ENCODE results near the gene GRM5. TPM values are rescaled to one million over a fixed set of nuclear protein-coding genes. Genes with fewer than 3 reads are reported as not detected.
"Not testable (repeated sequence)": the region's sequence is repeated elsewhere in the genome, so short reads cannot be mapped to it uniquely, and the experiment has no call there.

Gene GRM5
- total and polyA plus RNA-seq, 2 donors (not counting 1 experiment from before 2014, with no cell fraction given): not detected

DNA sequence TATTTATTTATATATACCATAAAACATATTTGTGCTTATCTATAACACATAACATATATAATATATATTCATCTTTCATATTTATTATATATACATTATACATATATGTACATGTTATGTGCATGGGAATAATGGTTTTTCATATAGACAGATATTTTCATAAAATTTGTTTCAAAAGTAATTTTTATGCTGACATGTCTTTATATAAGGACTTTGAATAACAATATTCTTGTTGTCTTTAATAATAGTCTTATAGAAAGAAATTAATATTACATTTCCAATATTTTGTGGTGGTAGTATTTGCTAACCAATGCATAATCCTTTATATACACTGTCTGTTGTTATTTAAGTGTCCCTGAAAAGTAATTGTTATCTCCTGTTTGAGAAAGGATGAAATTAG is 49.6 kb downstream of the GRM5 start:
- DNase-seq: no peak
- ChIA-PET CTCF (no interaction called here), POLR2A (no interaction called here)
- Histone ChIP-seq H3K9ac (ENCODE audit: low read length) (no peak overlapping the region), H3K27me3 (replicated peaks in 1 of 4; ENCODE audit: control extremely low read depth in 1 of 4, control insufficient read depth in 3 of 4, insufficient read depth in 4 of 4, low read length in 3 of 4) (no peaks in the 10 kb centered on the region), H4K20me1 (ENCODE audit: control insufficient read depth, insufficient read depth, low read length, poor library complexity, severe bottlenecking) (no peaks in the 10 kb centered on the region), H3K4me3 (ENCODE audit: control extremely low read depth in 1 of 5, extremely low read depth in 1 of 5, insufficient read depth in 1 of 5, low read depth in 2 of 5, low read length in 4 of 5) (no peak overlapping the region), H3K36me3 (replicated peaks in 1 of 2; ENCODE audit: control extremely low read depth in 1 of 2, control insufficient read depth in 1 of 2, extremely low read depth in 1 of 2, insufficient read depth in 2 of 2, low read length in 1 of 2) (no peaks in the 10 kb centered on the region), H3K9me3 (ENCODE audit: control extremely low read depth in 1 of 3, control insufficient read depth in 2 of 3, insufficient read depth in 1 of 3, low read length in 2 of 3) (no peaks in the 10 kb centered on the region), H3K4me2 (replicated peaks; ENCODE audit: low read depth, low read length, poor library complexity, severe bottlenecking) (no peak overlapping the region), H3K27ac (ENCODE audit: low read length in 2 of 2) (no peak overlapping the region), H3K4me1 (ENCODE audit: control insufficient read depth in 2 of 2, insufficient read depth in 2 of 2, low read length in 2 of 2) (no peaks in the 10 kb centered on the region), H3K79me2 (ENCODE audit: control insufficient read depth, insufficient read depth, low read length) (no peaks in the 10 kb centered on the region), H2AFZ (ENCODE audit: insufficient read depth, low read depth, low read length, poor library complexity, severe bottlenecking) (no peak overlapping the region)
- H3K27me3 Mint-ChIP-seq: no peaks in the 10 kb centered on the region
- no peak overlapping the region for H3K27ac Mint-ChIP-seq
- no peak overlapping the region for H3K4me3 Mint-ChIP-seq
- H3K9me3 Mint-ChIP-seq (ENCODE audit: insufficient read depth): no peaks in the 10 kb centered on the region
- TF ChIP-seq EZH2 (IDR thresholded peaks at IDR 0.05; ENCODE audit: borderline replicate concordance, insufficient read depth, low read depth, low read length, poor library complexity, severe bottlenecking): no peak
- TF ChIP-seq, protein P1, sequence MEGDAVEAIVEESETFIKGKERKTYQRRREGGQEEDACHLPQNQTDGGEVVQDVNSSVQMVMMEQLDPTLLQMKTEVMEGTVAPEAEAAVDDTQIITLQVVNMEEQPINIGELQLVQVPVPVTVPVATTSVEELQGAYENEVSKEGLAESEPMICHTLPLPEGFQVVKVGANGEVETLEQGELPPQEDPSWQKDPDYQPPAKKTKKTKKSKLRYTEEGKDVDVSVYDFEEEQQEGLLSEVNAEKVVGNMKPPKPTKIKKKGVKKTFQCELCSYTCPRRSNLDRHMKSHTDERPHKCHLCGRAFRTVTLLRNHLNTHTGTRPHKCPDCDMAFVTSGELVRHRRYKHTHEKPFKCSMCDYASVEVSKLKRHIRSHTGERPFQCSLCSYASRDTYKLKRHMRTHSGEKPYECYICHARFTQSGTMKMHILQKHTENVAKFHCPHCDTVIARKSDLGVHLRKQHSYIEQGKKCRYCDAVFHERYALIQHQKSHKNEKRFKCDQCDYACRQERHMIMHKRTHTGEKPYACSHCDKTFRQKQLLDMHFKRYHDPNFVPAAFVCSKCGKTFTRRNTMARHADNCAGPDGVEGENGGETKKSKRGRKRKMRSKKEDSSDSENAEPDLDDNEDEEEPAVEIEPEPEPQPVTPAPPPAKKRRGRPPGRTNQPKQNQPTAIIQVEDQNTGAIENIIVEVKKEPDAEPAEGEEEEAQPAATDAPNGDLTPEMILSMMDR (IDR thresholded peaks at IDR 0.05): no peak
- intact Hi-C loops (cut with micrococcal nuclease): no loop called here
- ATAC-seq (ENCODE audit: low read depth): no peak
- H3K4me1 Mint-ChIP-seq: no peaks in the 10 kb centered on the region

DNA sequence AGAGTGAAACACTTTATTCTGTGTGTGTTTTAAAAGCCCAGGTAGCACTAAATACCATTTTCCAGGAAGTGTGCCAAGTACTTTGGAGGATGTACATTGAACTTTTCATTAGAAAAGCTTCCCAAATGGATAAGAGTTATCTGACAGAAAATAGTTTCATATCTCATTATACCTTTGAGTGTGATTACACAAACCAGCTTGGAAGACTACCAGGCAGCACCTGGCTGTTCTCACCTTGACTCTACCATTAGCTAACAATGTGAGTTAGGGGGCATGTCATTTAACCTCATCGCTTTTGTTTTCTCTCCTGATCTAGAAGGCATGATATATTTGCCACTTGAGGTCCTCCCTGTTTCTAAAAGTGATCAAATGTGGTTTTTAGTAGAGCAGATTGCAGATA is 50.2 kb downstream of the GRM5 start:
- no peaks in the 10 kb centered on the region for H3K4me1 ChIP-seq (ENCODE audit: control insufficient read depth in 2 of 2, insufficient read depth in 2 of 2, low read length in 2 of 2)
- H2AFZ ChIP-seq (ENCODE audit: insufficient read depth, low read depth, low read length, poor library complexity, severe bottlenecking): no peak overlapping the region
- Mint-ChIP-seq H3K4me3 (no peak overlapping the region), H3K4me1 (no peaks in the 10 kb centered on the region), H3K27ac (no peak overlapping the region), H3K9me3 (ENCODE audit: insufficient read depth) (no peaks in the 10 kb centered on the region), H3K27me3 (no peaks in the 10 kb centered on the region)
- intact Hi-C loops (cut with micrococcal nuclease): no loop called here
- ATAC-seq (ENCODE audit: low read depth): no peak
- H3K4me3 ChIP-seq (ENCODE audit: control extremely low read depth in 1 of 5, extremely low read depth in 1 of 5, insufficient read depth in 1 of 5, low read depth in 2 of 5, low read length in 4 of 5): no peak overlapping the region
- H3K36me3 ChIP-seq (replicated peaks in 1 of 2; ENCODE audit: control extremely low read depth in 1 of 2, control insufficient read depth in 1 of 2, extremely low read depth in 1 of 2, insufficient read depth in 2 of 2, low read length in 1 of 2): no peaks in the 10 kb centered on the region
- H3K27me3 ChIP-seq (replicated peaks in 1 of 4; ENCODE audit: control extremely low read depth in 1 of 4, control insufficient read depth in 3 of 4, insufficient read depth in 4 of 4, low read length in 3 of 4): no peaks in the 10 kb centered on the region
- POLR2A ChIA-PET: no interaction called here
- no peaks in the 10 kb centered on the region for H4K20me1 ChIP-seq (ENCODE audit: control insufficient read depth, insufficient read depth, low read length, poor library complexity, severe bottlenecking)
- no peak overlapping the region for H3K27ac ChIP-seq (ENCODE audit: low read length in 2 of 2)
- no peak overlapping the region for H3K9ac ChIP-seq (ENCODE audit: low read length)
- CTCF ChIA-PET: no interaction called here
- no CpG with 5 or more reads among the region's 1 CpG for WGBS (ENCODE audit: insufficient coverage)
- no peak for DNase-seq
- H3K79me2 ChIP-seq (ENCODE audit: control insufficient read depth, insufficient read depth, low read length): no peaks in the 10 kb centered on the region
- TF ChIP-seq, protein P1 (IDR thresholded peaks at IDR 0.05): no peak
- no peak for TF ChIP-seq EZH2 (IDR thresholded peaks at IDR 0.05; ENCODE audit: borderline replicate concordance, insufficient read depth, low read depth, low read length, poor library complexity, severe bottlenecking)
- H3K4me2 ChIP-seq (replicated peaks; ENCODE audit: low read depth, low read length, poor library complexity, severe bottlenecking): no peak overlapping the region
- no peaks in the 10 kb centered on the region for H3K9me3 ChIP-seq (ENCODE audit: control extremely low read depth in 1 of 3, control insufficient read depth in 2 of 3, insufficient read depth in 1 of 3, low read length in 2 of 3)

DNA sequence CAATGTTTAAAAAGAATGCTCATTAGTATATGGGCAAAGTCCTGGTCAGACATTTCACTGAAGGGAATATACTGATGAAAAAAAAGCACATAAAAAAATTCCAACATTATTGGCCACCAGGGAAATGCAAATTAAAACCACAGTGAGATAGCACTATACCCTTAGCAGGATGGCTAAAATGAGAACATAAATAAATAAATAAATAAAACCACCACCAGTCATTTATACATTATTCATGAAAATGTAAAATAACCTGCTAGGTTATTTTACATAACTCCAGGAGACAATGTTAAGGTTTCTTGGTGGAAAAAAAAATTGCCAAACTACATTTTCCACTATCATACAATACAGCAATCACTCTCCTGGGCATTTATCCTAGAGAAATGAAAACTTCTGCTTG is 64.9 kb downstream of the GRM5 start:
- H2AFZ ChIP-seq (ENCODE audit: insufficient read depth, low read depth, low read length, poor library complexity, severe bottlenecking); intact Hi-C loops (cut with micrococcal nuclease); H3K27me3 ChIP-seq (replicated peaks in 1 of 4; ENCODE audit: control extremely low read depth in 1 of 4, control insufficient read depth in 3 of 4, insufficient read depth in 4 of 4, low read length in 3 of 4); H3K4me1 ChIP-seq (ENCODE audit: control insufficient read depth in 2 of 2, insufficient read depth in 2 of 2, low read length in 2 of 2); H3K36me3 ChIP-seq (replicated peaks in 1 of 2; ENCODE audit: control extremely low read depth in 1 of 2, control insufficient read depth in 1 of 2, extremely low read depth in 1 of 2, insufficient read depth in 2 of 2, low read length in 1 of 2); H3K4me2 ChIP-seq (replicated peaks; ENCODE audit: low read depth, low read length, poor library complexity, severe bottlenecking); H4K20me1 ChIP-seq (ENCODE audit: control insufficient read depth, insufficient read depth, low read length, poor library complexity, severe bottlenecking); POLR2A ChIA-PET; CTCF ChIA-PET; H3K79me2 ChIP-seq (ENCODE audit: control insufficient read depth, insufficient read depth, low read length); H3K9ac ChIP-seq (ENCODE audit: low read length); H3K9me3 Mint-ChIP-seq (ENCODE audit: insufficient read depth); H3K9me3 ChIP-seq (ENCODE audit: control extremely low read depth in 1 of 3, control insufficient read depth in 2 of 3, insufficient read depth in 1 of 3, low read length in 2 of 3); DNase-seq; H3K27ac ChIP-seq (ENCODE audit: low read length in 2 of 2); H3K4me3 ChIP-seq (ENCODE audit: control extremely low read depth in 1 of 5, extremely low read depth in 1 of 5, insufficient read depth in 1 of 5, low read depth in 2 of 5, low read length in 4 of 5); H3K4me1 Mint-ChIP-seq; H3K27ac Mint-ChIP-seq; H3K4me3 Mint-ChIP-seq; ATAC-seq (ENCODE audit: low read depth); H3K27me3 Mint-ChIP-seq: not testable (repeated sequence)
